GM12865 (cell line): Measurements from ENCODE around the gene OPCML.

Experiments used
- DNase-seq: peaks from one replicate; pipeline ENCODE4 v3.0.0; 2010; ENCODE audit warnings: low read depth
- H3K4me3 ChIP-seq: 2 replicates; pipeline ENCODE4 v1.5.1; 2011; ENCODE audit warnings: mild to moderate bottlenecking, low read depth, low read length, control low read depth
- TF ChIP-seq, protein P1 (sequence below): IDR thresholded peaks from 2 replicates; pipeline ENCODE4 v1.5.1; 2011; ENCODE audit warnings: low read length, control low read depth, low read depth, inconsistent platforms; ENCODE audit not compliant: insufficient read depth; ENCODE audit errors: missing control alignments

Gene OPCML

DNA sequence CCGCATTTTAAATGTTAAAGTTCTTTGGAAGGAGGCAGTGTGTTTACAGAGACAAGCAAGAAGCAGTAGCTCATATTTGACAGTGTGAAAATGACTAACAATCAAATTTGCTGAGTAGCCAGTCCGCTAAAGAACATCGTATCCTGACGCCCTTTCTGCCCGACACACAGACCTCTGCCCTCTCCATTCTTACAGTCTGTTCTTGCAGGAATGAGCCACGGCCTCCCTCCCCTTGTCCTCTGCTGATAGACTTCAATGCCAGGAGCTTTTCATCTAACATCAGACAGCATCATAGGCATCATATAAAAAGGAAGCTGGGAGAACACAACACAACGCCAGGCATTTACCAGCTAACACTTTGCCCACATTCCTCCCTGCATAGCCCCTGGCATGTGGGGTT lies 486.0 kb downstream of the OPCML start:
- TF ChIP-seq, protein P1, sequence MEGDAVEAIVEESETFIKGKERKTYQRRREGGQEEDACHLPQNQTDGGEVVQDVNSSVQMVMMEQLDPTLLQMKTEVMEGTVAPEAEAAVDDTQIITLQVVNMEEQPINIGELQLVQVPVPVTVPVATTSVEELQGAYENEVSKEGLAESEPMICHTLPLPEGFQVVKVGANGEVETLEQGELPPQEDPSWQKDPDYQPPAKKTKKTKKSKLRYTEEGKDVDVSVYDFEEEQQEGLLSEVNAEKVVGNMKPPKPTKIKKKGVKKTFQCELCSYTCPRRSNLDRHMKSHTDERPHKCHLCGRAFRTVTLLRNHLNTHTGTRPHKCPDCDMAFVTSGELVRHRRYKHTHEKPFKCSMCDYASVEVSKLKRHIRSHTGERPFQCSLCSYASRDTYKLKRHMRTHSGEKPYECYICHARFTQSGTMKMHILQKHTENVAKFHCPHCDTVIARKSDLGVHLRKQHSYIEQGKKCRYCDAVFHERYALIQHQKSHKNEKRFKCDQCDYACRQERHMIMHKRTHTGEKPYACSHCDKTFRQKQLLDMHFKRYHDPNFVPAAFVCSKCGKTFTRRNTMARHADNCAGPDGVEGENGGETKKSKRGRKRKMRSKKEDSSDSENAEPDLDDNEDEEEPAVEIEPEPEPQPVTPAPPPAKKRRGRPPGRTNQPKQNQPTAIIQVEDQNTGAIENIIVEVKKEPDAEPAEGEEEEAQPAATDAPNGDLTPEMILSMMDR: no peak
- no peak for DNase-seq
- no peak overlapping the region for H3K4me3 ChIP-seq

DNA sequence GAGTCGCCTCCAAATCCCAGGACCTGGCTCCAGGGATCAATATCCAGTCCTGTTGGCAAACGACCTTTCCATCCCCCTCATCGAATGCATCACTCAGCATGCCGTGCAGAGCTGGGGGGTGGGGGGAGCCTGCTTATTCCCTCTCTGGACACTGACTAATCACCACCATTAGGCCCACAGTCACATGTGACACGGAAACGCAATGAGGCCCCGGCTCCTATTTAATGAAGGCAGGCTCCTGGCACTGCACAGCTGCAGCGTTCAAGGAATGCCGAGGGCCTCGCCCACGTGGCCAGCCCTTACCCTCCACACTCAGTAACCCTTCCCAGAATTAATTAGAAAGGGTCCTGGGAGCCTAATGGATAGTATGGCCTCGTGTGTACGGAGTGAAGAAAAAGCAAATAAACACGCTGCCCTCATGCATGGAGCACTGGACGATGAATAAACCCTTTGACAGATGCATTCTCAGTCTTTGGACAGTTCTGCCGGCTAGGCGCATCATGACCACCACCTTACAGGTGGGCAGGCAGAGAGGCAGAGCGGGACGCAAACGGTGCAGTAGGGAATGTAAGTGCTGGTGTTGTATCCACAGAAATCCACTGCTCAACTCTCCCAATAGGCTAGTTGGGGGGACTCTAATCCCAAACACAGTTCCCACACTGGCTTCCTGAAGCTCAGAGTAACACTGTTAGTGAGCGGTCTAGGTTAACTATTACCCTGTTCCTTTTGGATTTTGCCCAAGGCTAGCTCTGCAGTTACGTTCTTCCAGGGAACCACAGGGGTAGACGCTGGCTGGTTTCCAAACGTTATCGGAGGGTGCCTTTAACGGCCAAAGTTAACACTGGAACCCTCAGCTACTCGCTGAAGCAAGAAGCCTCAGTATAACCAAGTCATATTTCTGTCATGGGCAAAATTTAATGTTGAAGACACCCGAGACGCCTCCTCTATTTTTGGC lies 490.1 kb downstream of the OPCML start:
- TF ChIP-seq, protein P1: no peak
- H3K4me3 ChIP-seq: no peak overlapping the region
- DNase-seq: no peak

DNA sequence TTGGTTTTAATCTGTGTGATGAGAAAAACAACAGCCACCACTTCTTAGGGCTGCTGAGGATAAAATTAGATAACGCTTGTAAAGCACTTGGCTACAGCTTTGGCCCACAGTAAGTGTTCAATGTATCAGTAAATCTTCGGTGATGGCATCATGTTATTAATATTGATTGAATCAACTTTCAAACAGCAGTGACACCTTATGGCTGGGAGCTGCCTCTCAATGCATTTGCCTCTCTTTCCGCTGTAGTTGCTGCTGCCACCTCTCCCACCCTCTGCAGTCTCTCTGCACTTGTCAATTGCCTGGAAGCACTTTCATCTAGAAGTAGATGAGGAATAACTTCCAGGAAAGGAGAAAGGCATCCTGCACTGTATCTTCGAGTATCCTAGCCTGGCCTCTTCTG lies 491.1 kb downstream of the OPCML start:
- no peak overlapping the region for H3K4me3 ChIP-seq
- TF ChIP-seq, protein P1: no peak
- no peak for DNase-seq

DNA sequence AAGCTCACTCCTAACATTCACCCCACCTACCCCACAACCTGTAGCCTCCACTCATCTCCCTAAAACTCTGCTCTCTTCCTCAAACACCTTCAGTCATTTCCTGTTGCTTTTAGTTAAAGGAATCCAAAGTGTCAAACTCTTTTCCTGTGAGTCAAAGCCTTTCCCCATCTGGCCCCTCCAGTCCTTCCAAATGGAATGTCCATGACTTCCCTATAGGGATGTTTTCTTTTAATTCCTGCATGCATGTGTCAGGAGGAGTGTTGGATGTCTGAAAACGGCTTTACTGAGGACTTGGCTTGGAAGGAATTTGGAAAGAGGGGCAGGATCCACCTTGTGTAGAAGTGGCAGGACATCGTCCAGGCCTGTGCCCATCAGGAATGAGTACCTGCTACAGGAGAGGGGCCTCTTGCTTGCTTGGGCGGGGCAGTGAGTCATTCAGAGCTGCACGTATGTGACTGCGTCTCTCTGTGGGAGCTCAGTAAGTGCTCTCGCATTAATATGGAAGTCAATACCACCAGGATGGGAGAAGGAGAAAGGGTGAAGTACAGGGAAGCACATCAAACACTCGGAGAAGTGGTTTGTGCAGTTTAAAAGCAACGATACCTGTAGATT lies 491.9 kb downstream of the OPCML start:
- no peak overlapping the region for H3K4me3 ChIP-seq
- TF ChIP-seq, protein P1: no peak
- no peak for DNase-seq

DNA sequence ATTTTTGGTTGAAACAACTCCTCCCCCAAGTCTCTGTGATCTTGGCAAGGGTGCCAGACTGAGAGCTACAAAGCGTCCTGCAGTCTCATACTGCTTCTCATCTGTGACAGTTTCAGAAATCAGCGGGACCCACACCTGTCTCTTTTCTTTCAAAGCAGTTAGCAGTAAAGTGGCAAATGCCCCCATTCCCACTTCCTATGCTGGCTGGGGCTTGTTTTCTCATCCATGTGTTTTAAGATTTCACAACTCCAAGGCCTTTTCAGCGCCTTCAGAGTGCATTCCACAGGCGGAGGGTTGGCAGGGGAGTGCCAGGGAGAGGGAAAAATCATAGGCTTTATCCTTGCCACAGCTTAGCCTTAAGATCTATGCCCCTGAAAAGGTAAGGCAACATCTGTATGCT lies 493.5 kb downstream of the OPCML start:
- H3K4me3 ChIP-seq: no peak overlapping the region
- TF ChIP-seq, protein P1: no peak
- DNase-seq: peak; percentile 5

DNA sequence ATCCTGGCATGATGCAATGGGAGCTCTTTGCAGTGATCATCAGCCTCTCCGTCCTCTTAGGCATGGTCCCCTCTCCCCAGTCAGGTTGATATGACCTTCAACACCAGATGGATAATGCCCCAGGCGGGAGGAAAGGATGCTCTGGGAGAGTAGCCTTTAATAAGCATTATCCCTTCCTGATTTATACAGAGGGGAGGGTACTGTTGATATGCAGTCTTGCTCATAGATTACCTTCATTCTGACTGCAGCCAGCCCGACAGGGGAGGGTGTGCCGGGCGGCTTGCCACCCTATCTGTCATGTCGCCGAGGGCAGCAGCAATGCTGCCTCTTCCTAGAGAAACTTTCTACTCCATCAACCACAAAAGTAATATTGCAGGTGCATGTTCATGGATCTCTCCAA lies 497.4 kb downstream of the OPCML start:
- TF ChIP-seq, protein P1: no peak
- DNase-seq: no peak

DNA sequence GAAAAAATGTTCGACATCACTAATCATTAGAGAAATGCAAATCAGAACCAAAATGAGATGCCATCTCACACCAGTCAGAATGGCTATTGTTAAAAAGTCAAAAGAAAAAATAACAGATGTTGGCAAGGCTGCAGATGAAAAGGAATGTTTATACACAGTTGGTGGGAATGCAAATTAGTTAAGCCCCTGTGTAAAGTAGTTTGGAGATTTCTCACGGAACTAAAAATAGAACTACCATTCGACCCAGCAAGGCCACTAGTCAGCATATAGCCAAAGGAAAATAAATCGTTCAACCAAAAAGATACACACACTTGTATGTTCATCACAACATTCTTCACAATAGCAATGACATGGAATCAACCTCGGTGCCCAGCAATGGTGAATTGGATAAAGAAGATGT lies 503.2 kb downstream of the OPCML start:
- no peak for DNase-seq
- TF ChIP-seq, protein P1: no peak
- H3K4me3 ChIP-seq: no peak overlapping the region

More for the DNA sequence above, 497.4 kb downstream of the OPCML start:
- H3K4me3 ChIP-seq: no peak overlapping the region
